Adrenal gland (tissue), 12 donors: ENCODE measurements around the gene TDP2. TPM values are rescaled to one million over a fixed set of nuclear protein-coding genes. Genes with fewer than 3 reads are reported as not detected.
"Not testable (repeated sequence)": the region's sequence is repeated elsewhere in the genome, so short reads cannot be mapped to it uniquely, and the experiment has no call there.

Experiments used
- DNase-seq, 7 donors: peaks; one replicate each; pipeline ENCODE4 v3.0.0-alpha.2; 2019 to 2020
- H3K27ac ChIP-seq, 5 donors: fragments of 200-600 bp; sonication (generic) in 4 of 5; 1 replicate in 3 of 5; 2 replicates in 2 of 5; pipeline versions ENCODE4 v1.5.1 to v1.8.0; 2016 to 2020; ENCODE audit warnings: mild to moderate bottlenecking in 1 of 5
- H3K27me3 ChIP-seq: fragments of 200-600 bp; 2 replicates; pipeline ENCODE4 v1.8.0; 2021
- H3K36me3 ChIP-seq, 2 donors: fragments of 200-600 bp; replicated peaks in 1 of 2; 1 replicate in 1 of 2; 2 replicates in 1 of 2; pipeline versions ENCODE4 v1.5.1 to v1.8.0; 2018 to 2022
- H3K4me1 ChIP-seq, 2 donors: fragments of 200-600 bp; replicated peaks in 1 of 2; 1 replicate in 1 of 2; 2 replicates in 1 of 2; pipeline versions ENCODE4 v1.5.1 to v1.8.0; 2018 to 2021
- H3K4me3 ChIP-seq, 4 donors: fragments of 200-600 bp; sonication (generic) in 3 of 4; one replicate each; pipeline ENCODE4 v1.5.1; 2016 to 2018
- H3K9me3 ChIP-seq, 3 donors: fragments of 200-600 bp; sonication (generic) in 1 of 3; replicated peaks in 1 of 3; 1 replicate in 2 of 3; 2 replicates in 1 of 3; pipeline versions ENCODE4 v1.5.1 to v1.8.0; 2016 to 2021
- CTCF ChIP-seq, 6 experiments: fragments of 450-650 bp in 4 of 6; fragments of 200-600 bp in 2 of 6; sonication (generic) in 1 of 6; IDR thresholded peaks; 1 replicate in 5 of 6; 2 replicates in 1 of 6; pipeline versions ENCODE4 v1.5.1 to v1.8.0; 2016 to 2021; ENCODE audit warnings: antibody characterized with exemption in 6 of 6, mild to moderate bottlenecking in 2 of 6, moderate library complexity in 1 of 6
- POLR2A ChIP-seq, 2 donors: fragments of 450-650 bp; IDR thresholded peaks; one replicate each; pipeline ENCODE4 v1.6.1; 2017; ENCODE audit warnings: antibody characterized with exemption in 2 of 2, mild to moderate bottlenecking in 2 of 2, moderate library complexity in 1 of 2
- WGBS, 4 donors: extraction: QIAGEN DNeasy Blood & Tissue Kit in 2 of 4; methylation state at CpG; one replicate each; pipeline versions ENCODE4 v1.1.5 to v1.1.7; 2013 to 2017; 5-methylcytosine and 5-hydroxymethylcytosine counted together
- intact Hi-C, 2 donors: fragments of 100-400 bp; cut with DNase I; formaldehyde crosslinking; loops; one replicate each; pipeline versions ENCODE4 v1.14.1 to v1.15.0; 2022 to 2023
- polyA plus RNA-seq, 3 donors: library from polyadenylated mRNA; stranded (reverse); fragments of 200-250 nt in 2 of 3; fragments of 350-450 nt in 1 of 3; fragmentation: Illumina TruSeq in 1 of 3; extraction: RNeasy Lipid Tissue Mini Kit (QIAGEN cat#74804) in 1 of 3; gene quantifications; one replicate each; pipeline ENCODE4 v1.2.3, GENCODE V29; 2013 to 2014
- total RNA-seq, 9 donors: library from RNA; depleted of rRNA in 4 of 9; stranded (reverse); fragments of >200 nt in 4 of 9; fragments of 120-200 nt in 1 of 9; fragmentation: NEBNext Ultra II Directional in 1 of 9; extraction: Animal tissue kit (Norgen Biotek cat#: 25700) in 1 of 9; gene quantifications; one replicate each; pipeline versions ENCODE4 v1.1.0 to v1.2.4, GENCODE V29; 2013 to 2023
- donor health status: healthy with polysubstance abuse.
- donor health status: Bipolar disorder and iron deficiency.
- donor health status: DM: yes; HTN: yes; CAD: no.
- donor health status: DM: no; HTN: no; CAD: no.
- donor health status: DM: no; HTN: no; CAD: no.
- donor health status: DM: yes; HTN: yes; CAD: no.

Gene TDP2
- total and polyA plus RNA-seq, 12 donors: 12.9 to 55.8 (median 33.0) TPM

GRCh38 chr6:24642061-24642460 lies 24.6 kb downstream of the TDP2 start:
- no peak for TF ChIP-seq CTCF (IDR thresholded peaks at IDR 0.05)
- H3K9me3 ChIP-seq: no peaks in the 10 kb centered on the region
- intact Hi-C loops: loop anchor here in 1 of 2 donors (10.0 kb wide), 1 partner anchor 57 kb away; no protein-coding TSS in a partner anchor
- H3K4me3 ChIP-seq: no peak overlapping the region
- H3K4me1 ChIP-seq: no peaks in the 10 kb centered on the region
- H3K36me3 ChIP-seq: no peaks in the 10 kb centered on the region
- H3K27me3 ChIP-seq: peaks cover 8% of the 10 kb centered on the region
- no peak overlapping the region for H3K27ac ChIP-seq
- no peak for DNase-seq

- not testable (repeated sequence) for H3K36me3 ChIP-seq, H3K4me1 ChIP-seq, DNase-seq, H3K27ac ChIP-seq, H3K9me3 ChIP-seq, H3K4me3 ChIP-seq, H3K27me3 ChIP-seq
- intact Hi-C loops: loop anchor here in 1 of 2 donors (10.0 kb wide), 1 partner anchor 56 kb away; no protein-coding TSS in a partner anchor
- WGBS, 4 donors: 73 to 93% (median 87%) methylated on average over 5 of the region's 5 CpGs
Measured at GRCh38 chr6:24640631-24641030, 26.1 kb downstream of the TDP2 start.

DNA sequence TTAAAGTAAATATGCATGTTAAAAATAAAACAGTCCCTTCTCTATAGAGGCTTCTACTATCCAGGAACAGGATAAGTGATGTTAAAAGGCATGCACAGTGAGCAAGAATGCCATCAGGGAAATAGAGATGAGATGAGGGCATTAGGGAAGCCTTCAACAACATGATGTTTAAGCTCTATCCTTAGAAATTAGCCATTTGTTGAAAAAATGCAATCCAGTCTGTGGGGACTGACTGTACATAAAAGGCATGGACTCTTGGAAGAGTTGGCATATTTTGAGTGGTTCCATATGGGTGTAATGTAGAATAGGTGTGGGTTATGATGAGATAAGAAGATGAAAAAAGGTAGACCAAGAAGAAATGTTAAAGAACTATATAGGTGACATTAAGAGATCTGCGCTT lies 26.5 kb downstream of the TDP2 start:
- 97 to 100% (median 99%) methylated on average over 1 of the region's 1 CpG for WGBS, 4 donors
- H3K4me3 ChIP-seq: no peak overlapping the region
- no peak for TF ChIP-seq CTCF (IDR thresholded peaks at IDR 0.05)
- no peak for TF ChIP-seq POLR2A (IDR thresholded peaks at IDR 0.05)
- no peaks in the 10 kb centered on the region for H3K9me3 ChIP-seq
- H3K4me1 ChIP-seq: no peaks in the 10 kb centered on the region
- no peak overlapping the region for H3K27ac ChIP-seq
- DNase-seq: no peak
- H3K36me3 ChIP-seq: no peaks in the 10 kb centered on the region
- peaks cover 8% of the 10 kb centered on the region for H3K27me3 ChIP-seq
- intact Hi-C loops: loop anchor here in 1 of 2 donors (10.0 kb wide), 1 partner anchor 55 kb away; no protein-coding TSS in a partner anchor

DNA sequence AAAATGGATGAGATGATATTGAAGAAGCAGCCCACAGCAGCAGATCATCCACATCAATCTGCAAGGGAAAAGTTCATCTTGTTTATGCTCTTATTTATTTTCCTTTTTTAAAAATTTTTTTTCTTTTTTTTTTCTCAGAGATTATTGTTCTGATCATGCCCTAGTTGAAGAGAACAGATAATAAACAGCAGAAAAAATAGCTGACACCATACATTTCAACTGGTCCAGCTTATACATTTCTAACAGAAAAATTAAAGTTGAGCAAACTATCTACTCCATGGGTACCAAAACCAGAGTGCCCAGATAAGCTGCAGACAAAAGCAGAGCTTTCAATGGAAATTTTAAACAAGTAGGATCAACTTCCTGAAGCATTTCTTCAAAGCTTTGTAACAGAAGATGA lies 30.0 kb downstream of the TDP2 start:
- no peaks in the 10 kb centered on the region for H3K36me3 ChIP-seq
- no peak for TF ChIP-seq POLR2A (IDR thresholded peaks at IDR 0.05)
- TF ChIP-seq CTCF (IDR thresholded peaks at IDR 0.05): no peak
- no peaks in the 10 kb centered on the region for H3K27me3 ChIP-seq
- no peaks in the 10 kb centered on the region for H3K9me3 ChIP-seq
- H3K4me3 ChIP-seq: no peak overlapping the region
- intact Hi-C loops: no loop called here
- no peaks in the 10 kb centered on the region for H3K4me1 ChIP-seq
- no peak overlapping the region for H3K27ac ChIP-seq
- no peak for DNase-seq

- WGBS, 4 donors: 39 to 56% (median 48%) methylated on average over 1 of the region's 1 CpG
- intact Hi-C loops: no loop called here
Measured at GRCh38 chr6:24632573-24632972, 34.1 kb downstream of the TDP2 start.

More at GRCh38 chr6:24632573-24632972, 34.1 kb downstream of the TDP2 start:
- Histone ChIP-seq H3K4me1 (no peaks in the 10 kb centered on the region), H3K36me3 (no peaks in the 10 kb centered on the region), H3K27ac (no peak overlapping the region), H3K27me3 (no peaks in the 10 kb centered on the region), H3K9me3 (no peaks in the 10 kb centered on the region), H3K4me3 (no peak overlapping the region)
- TF ChIP-seq POLR2A (IDR thresholded peaks at IDR 0.05): no peak
- no peak for TF ChIP-seq CTCF (IDR thresholded peaks at IDR 0.05)
- no peak for DNase-seq
